Muscle layer of duodenum (tissue), 2 donors: ENCODE measurements around the gene TRPV2.

Source experiments
- H3K27ac ChIP-seq: one replicate; pipeline ENCODE4 v1.7.0; 2013; ENCODE audit warnings: mild to moderate bottlenecking, low read length
- H3K27me3 ChIP-seq: one replicate; pipeline ENCODE4 v1.7.0; 2013; ENCODE audit warnings: low read depth, mild to moderate bottlenecking, control low read depth, low read length
- H3K36me3 ChIP-seq, 2 donors: one replicate each; pipeline ENCODE4 v1.7.0; 2013; ENCODE audit warnings: low read length in 2 of 2, control low read depth in 1 of 2, mild to moderate bottlenecking in 1 of 2; ENCODE audit not compliant: insufficient read depth in 2 of 2, control insufficient read depth in 1 of 2
- H3K4me1 ChIP-seq, 2 donors: one replicate each; pipeline ENCODE4 v1.7.0; 2013; ENCODE audit warnings: low read length in 2 of 2, mild to moderate bottlenecking in 2 of 2, control low read depth in 1 of 2, moderate library complexity in 1 of 2; ENCODE audit not compliant: insufficient read depth in 2 of 2, control insufficient read depth in 1 of 2
- H3K4me3 ChIP-seq, 2 donors: one replicate each; pipeline ENCODE4 v1.7.0; 2013; ENCODE audit warnings: low read length in 2 of 2, low read depth in 1 of 2, mild to moderate bottlenecking in 1 of 2
- H3K9me3 ChIP-seq, 2 donors: one replicate each; pipeline ENCODE4 v1.7.0; 2013; ENCODE audit warnings: low read length in 2 of 2, control low read depth in 1 of 2, mild to moderate bottlenecking in 1 of 2; ENCODE audit not compliant: control insufficient read depth in 1 of 2
- donor health status: healthy.

The TRPV2 gene

DNA sequence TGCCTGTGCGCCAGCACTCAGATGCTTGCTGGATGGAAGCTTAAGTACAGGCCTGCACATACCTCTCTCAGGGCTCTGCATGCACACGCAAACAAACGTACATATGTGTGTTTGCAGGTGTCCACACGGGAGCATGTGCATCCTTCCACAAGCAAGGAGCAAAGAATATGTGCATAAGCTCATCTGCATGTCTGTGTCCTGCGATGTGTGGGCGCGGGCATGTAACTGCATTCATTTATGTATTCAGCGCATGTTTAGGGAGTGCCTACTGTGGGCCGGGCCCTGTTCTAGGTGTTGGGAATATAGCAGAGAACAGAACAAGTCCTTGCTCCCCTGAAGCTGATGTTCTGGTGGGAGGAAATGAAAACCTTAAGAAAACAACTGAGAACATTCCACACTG, 13.7 kb downstream of the TRPV2 start:
- Histone ChIP-seq H3K36me3 (peaks cover 0 to 4% of the 10 kb centered on the region in 2 donors), H3K4me1 (no peaks in the 10 kb centered on the region)

DNA sequence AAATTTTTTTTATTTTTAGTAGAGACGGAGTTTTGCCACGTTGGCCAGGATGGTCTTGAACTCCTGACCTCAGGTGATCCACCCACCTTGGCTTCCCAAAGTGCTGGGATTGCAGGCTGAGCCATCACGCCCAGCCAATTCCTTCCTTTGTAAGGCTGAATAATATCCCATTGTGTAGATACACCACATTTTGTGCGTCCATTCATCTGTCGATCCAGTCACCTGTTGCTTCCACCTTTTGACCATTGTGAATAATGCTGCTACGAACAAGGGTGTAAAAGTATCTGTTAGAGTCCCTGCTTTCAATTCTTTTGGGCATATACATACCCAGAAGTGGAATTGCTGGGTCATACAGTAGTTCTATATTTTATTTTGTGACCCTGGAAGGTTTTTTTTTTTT, 15.3 kb downstream of the TRPV2 start:
- no peak overlapping the region for H3K27ac ChIP-seq
- peaks cover 0 to 4% of the 10 kb centered on the region in 2 donors for H3K36me3 ChIP-seq
- H3K4me1 ChIP-seq: no peaks in the 10 kb centered on the region
- no peaks in the 10 kb centered on the region for H3K27me3 ChIP-seq
- no peaks in the 10 kb centered on the region for H3K9me3 ChIP-seq
- no peak overlapping the region for H3K4me3 ChIP-seq

More for the DNA sequence above, 13.7 kb downstream of the TRPV2 start:
- no peaks in the 10 kb centered on the region for H3K27me3 ChIP-seq
- no peak overlapping the region for H3K4me3 ChIP-seq
- H3K9me3 ChIP-seq: no peaks in the 10 kb centered on the region
- H3K27ac ChIP-seq: no peak overlapping the region

DNA sequence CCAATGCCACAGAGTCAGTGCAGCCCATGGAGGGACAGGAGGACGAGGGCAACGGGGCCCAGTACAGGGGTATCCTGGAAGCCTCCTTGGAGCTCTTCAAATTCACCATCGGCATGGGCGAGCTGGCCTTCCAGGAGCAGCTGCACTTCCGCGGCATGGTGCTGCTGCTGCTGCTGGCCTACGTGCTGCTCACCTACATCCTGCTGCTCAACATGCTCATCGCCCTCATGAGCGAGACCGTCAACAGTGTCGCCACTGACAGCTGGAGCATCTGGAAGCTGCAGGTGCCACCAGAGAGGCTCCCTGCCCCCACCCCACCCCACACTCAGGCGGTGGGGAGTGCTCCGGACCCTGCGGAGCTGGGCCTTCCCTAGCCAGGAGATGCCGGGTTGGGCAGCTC, 16.6 kb downstream of the TRPV2 start:
- no peak overlapping the region for H3K4me3 ChIP-seq
- peaks cover 0 to 4% of the 10 kb centered on the region in 2 donors for H3K36me3 ChIP-seq
- no peak overlapping the region for H3K27ac ChIP-seq
- no peaks in the 10 kb centered on the region for H3K27me3 ChIP-seq
- H3K4me1 ChIP-seq: no peaks in the 10 kb centered on the region
- H3K9me3 ChIP-seq: no peaks in the 10 kb centered on the region

DNA sequence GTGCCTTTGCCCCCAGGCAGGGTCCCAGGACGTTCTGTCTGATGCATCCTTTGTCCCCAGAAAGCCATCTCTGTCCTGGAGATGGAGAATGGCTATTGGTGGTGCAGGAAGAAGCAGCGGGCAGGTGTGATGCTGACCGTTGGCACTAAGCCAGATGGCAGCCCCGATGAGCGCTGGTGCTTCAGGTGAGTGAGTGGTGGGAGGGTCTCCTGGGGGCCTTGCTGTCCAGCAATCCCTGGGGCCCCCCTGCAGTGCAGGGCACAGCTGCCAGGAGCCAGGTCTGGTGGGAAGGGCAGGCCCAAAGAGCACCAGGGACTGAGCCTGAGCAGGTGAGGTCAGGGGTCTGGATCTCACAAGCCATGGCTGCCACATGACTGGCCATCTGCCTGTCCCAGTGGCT, 18.1 kb downstream of the TRPV2 start:
- Histone ChIP-seq H3K9me3 (no peaks in the 10 kb centered on the region), H3K36me3 (no peaks in the 10 kb centered on the region), H3K4me3 (no peak overlapping the region), H3K4me1 (peaks cover 4% of the 10 kb centered on the region in 2 donors), H3K27me3 (no peaks in the 10 kb centered on the region), H3K27ac (no peak overlapping the region)

GRCh38 chr17:16434662-16435061, 19.3 kb downstream of the TRPV2 start:
- Histone ChIP-seq H3K9me3 (no peaks in the 10 kb centered on the region), H3K4me1 (peaks cover 4% of the 10 kb centered on the region in 2 donors), H3K4me3 (no peak overlapping the region), H3K36me3 (no peaks in the 10 kb centered on the region), H3K27ac (no peak overlapping the region), H3K27me3 (no peaks in the 10 kb centered on the region)

DNA sequence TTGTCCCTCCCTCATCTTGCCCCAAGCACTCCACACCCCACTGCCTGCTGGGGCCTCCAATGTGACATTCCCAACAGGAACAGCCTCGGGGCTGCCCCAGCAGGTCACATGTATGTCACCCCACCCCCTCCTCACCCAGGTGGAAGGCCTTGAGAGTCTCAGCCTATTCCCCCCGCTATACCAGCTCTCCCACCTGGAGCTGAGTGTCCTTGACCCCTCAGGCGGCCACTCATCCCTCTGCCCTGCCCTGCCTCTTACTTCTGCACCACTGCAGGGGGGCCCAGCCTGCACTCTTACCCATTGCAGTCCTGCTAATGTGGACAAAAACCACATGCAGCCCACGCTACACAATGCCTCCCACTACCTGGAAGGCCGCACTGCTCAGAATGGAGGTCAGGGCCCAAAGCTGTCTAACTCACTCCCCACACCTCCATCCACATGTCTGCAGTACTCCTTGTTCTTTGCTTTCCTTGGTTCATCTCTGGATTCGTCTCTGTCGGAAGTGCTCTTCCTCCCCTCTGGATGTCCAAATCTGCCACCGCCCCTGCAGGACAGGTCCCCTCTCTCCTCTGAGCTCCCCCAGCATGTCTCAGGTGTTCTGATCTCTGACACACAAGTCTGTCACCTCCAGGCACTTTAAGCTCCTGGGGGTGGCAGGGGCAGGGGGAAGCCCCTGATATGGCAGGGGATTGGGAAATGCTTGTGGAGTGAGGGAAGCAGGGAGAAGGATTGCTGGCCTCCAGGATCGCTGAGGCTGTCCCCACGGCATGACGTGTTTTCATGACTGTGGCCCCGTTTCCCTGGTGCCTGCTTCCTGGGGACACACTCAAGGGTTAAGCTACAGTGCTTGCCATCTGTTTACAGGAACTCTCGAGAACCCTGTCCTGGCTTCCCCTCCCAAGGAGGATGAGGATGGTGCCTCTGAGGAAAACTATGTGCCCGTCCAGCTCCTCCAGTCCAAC, 20.8 kb downstream of the TRPV2 start:
- peaks cover 0 to 3% of the 10 kb centered on the region in 2 donors for H3K36me3 ChIP-seq
- no peaks in the 10 kb centered on the region for H3K9me3 ChIP-seq
- H3K27ac ChIP-seq: no peak overlapping the region
- no peaks in the 10 kb centered on the region for H3K27me3 ChIP-seq
- H3K4me1 ChIP-seq: peaks cover 6 to 18% of the 10 kb centered on the region in 2 donors
- H3K4me3 ChIP-seq: no peak overlapping the region

DNA sequence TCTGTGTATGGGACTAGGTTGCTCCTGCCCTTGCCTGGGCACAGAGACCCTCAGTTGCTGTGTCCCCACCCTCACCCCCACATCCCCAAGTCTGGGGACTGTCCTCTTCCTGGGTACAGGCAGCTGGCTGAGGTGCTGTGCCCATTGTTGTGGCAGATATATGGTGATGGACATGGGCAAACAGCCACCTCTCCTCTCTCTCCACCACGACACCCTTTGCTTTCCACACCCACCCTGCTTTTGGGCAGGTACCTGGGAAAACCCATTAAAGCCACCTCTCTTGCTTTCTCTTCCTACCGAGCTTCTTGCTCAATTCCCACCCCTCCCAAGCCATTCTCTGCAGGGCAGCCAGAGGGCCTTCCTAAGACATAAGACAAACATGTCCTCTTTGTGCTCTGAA, 21.7 kb downstream of the TRPV2 start:
- no peak overlapping the region for H3K27ac ChIP-seq
- H3K27me3 ChIP-seq: no peaks in the 10 kb centered on the region
- H3K4me1 ChIP-seq: peaks cover 8 to 26% of the 10 kb centered on the region in 2 donors

DNA sequence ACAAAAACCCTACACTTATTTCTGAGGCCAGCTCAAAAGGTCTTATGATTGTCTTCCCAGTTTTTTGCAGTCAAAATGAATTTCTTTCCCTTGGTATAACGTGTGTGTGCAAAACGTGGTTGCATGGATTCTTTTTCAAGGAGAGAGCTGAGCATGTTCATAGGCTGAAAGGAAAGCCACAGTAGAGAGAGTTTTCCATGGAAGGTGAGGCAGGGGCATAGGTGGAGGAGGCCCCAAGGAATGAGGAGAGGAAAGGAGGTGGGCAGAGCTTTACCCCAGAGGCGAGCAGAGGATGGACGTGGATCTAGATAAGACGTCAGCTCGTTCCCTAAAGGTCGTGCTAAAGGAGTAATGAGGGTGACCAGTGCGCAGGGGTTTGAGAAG, 22.8 kb downstream of the TRPV2 start:
- peak overlapping the region; percentile 94 for H3K27ac ChIP-seq
- no peaks in the 10 kb centered on the region for H3K9me3 ChIP-seq
- peaks cover 17 to 22% of the 10 kb centered on the region in 2 donors for H3K36me3 ChIP-seq
- H3K27me3 ChIP-seq: no peaks in the 10 kb centered on the region
- peak overlapping the region; percentile 86 to 93 for H3K4me3 ChIP-seq
- H3K4me1 ChIP-seq: peaks cover 8 to 29% of the 10 kb centered on the region in 2 donors

More for the DNA sequence above, 21.7 kb downstream of the TRPV2 start:
- Histone ChIP-seq H3K9me3 (no peaks in the 10 kb centered on the region), H3K36me3 (peaks cover 7 to 11% of the 10 kb centered on the region in 2 donors), H3K4me3 (no peak overlapping the region)

DNA sequence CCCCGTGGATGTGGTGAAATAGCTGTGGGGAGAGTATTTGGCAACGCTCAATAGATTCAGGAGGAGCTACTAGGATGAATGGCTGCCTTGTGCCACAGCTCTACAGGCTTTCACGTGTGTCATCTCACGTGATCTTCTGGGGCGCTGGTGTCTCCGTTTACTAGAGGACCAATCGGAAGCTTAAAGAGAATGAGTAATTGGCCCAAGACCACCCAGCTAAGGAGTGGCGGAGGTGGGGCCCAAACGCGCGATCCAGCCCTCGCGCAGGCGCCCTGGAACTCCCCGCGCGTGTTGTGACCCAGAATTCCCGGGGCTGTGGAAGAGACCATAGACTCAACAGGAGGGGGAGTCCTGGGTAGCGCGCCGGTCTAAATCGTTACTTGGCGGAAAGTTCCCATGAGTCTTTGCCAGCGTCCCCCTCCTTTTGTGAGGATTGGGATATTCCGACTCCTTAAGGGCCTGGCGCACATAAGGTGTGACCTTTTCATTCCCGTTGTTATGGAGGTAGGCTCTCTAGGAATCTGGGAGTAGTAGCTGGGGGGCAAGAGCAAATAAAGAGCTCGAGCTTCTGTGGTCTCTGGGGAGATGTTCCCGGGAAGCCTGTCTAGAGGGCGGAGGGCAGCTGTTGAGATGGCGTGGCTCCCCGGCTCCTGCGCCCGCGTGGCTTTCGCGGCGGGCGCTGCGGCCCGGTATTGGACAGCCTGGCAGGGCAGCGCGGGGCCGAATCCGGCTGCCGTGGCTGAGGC, 23.4 kb downstream of the TRPV2 start:
- peaks cover 8 to 29% of the 10 kb centered on the region in 2 donors for H3K4me1 ChIP-seq

GRCh38 chr17:16439303-16439791, 24.0 kb downstream of the TRPV2 start:
- peak overlapping the region; percentile 86 for H3K27ac ChIP-seq
- H3K4me1 ChIP-seq: peaks cover 8 to 29% of the 10 kb centered on the region in 2 donors
- H3K36me3 ChIP-seq: peaks cover 28 to 32% of the 10 kb centered on the region in 2 donors
- no peaks in the 10 kb centered on the region for H3K27me3 ChIP-seq
- H3K9me3 ChIP-seq: no peaks in the 10 kb centered on the region
- H3K4me3 ChIP-seq: peak overlapping the region; percentile 86 to 93

More for the DNA sequence above, 23.4 kb downstream of the TRPV2 start:
- Histone ChIP-seq H3K27me3 (no peaks in the 10 kb centered on the region), H3K27ac (peak overlapping the region; percentile 94), H3K36me3 (peaks cover 23 to 26% of the 10 kb centered on the region in 2 donors), H3K9me3 (no peaks in the 10 kb centered on the region), H3K4me3 (peak overlapping the region; percentile 86 to 93)

DNA sequence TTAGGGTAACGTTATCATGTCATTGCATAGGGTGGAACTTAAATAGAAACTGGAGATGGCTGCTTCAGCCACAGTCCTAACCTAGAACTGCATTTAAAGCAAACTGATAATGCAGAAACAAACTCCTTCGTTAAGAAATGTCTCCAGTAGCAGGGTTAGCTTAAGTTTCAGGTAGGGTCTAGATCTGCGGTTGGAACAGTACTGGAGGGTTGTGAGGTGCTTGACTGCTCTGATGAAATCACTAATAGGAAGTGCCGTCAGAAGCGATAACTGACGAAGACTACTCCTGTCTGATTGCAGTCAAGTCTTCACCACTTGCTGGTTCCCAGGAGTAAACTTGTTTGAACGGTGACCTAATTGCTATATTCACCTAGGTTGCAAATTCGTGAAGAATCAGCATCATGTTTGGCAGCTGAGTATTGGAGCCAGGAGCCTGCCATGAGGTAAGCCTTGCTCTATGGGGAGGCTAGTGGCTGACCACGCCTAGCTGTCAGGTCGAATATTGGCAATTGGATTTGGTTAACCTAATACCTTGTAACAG, 24.5 kb downstream of the TRPV2 start:
- H3K27ac ChIP-seq: peak overlapping the region; percentile 86
- H3K36me3 ChIP-seq: peaks cover 32% of the 10 kb centered on the region in 2 donors
- no peaks in the 10 kb centered on the region for H3K27me3 ChIP-seq
- H3K9me3 ChIP-seq: no peaks in the 10 kb centered on the region
- H3K4me1 ChIP-seq: peaks cover 8 to 33% of the 10 kb centered on the region in 2 donors
- peak overlapping the region; percentile 86 to 93 for H3K4me3 ChIP-seq
